HG03103 (cell line): ENCODE measurements around the gene ZEB2.

ENCODE experiments used
- ATAC-seq: cut with Tn5 transposase; IDR thresholded peaks from one replicate; pipeline ENCODE4 v1.9.1; 2021; ENCODE audit warnings: low read depth; ENCODE audit not compliant: unreplicated experiment

The ZEB2 gene

DNA sequence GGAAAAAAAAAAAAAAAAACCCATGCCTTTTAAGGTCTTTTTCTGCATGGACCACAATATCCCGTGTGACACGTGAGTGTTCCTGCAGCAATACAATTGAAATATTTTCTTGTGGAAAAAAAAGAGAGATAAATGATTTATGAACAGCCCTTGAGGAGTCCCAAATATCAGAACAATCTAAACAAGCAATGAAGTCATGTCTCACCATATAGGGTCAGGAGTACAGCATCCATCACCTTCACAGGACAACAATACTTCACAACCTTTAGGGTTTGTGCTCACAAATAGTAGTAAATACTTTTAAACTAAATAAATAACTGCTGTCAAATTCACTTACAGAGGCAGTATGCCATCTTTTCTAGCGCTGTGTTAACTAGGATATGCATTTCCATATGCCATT is 87.9 kb downstream of the ZEB2 start:
- no peak for ATAC-seq

DNA sequence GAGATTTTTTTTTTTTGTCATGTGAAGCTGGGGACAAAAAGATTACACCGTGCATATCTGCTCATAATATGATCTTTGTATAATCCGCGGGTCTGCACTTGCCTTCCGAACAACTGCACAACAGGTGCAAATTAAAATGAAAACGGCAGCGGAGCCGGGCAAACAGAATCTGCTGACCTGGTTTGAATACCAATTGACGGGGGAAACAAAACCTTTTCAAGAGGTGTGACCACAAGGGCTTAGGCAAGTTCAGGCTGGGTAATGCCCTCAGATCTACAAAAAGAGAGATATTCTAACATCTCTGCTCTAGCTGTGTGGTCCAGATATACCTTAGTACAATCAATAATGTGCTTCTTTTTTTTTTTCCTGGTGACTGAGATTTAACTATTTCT is 88.5 kb downstream of the ZEB2 start:
- ATAC-seq: no peak

- ATAC-seq: peak; percentile 93
Observed at GRCh38 chr2:144430722-144431391, 89.1 kb downstream of the ZEB2 start.

- no peak for ATAC-seq
Observed at GRCh38 chr2:144429396-144430112, 90.4 kb downstream of the ZEB2 start.

GRCh38 chr2:144426981-144427479 is 92.9 kb downstream of the ZEB2 start:
- ATAC-seq: no peak

DNA sequence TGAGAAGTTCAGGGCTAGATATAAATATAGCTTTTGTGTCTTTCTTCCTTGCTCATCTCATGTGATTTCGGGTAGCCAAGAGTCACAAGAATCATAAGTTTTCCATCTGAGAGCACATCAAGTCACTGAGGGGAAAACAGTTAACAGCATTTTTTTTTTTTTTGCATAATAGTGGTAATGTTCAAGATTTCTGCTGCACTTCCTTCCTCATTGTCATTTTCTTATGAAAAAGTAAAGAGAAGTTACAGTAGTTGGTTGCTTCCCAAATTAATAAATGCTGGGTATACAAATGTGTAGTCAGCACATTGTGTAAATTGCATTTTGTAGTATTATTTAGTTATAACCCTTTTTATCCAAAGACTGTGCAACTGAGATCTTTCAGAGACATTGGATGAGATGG is 93.6 kb downstream of the ZEB2 start:
- ATAC-seq: no peak

GRCh38 chr2:144424559-144425240 is 95.2 kb downstream of the ZEB2 start:
- no peak for ATAC-seq

GRCh38 chr2:144421606-144422510 is 98.1 kb downstream of the ZEB2 start:
- no peak for ATAC-seq

DNA sequence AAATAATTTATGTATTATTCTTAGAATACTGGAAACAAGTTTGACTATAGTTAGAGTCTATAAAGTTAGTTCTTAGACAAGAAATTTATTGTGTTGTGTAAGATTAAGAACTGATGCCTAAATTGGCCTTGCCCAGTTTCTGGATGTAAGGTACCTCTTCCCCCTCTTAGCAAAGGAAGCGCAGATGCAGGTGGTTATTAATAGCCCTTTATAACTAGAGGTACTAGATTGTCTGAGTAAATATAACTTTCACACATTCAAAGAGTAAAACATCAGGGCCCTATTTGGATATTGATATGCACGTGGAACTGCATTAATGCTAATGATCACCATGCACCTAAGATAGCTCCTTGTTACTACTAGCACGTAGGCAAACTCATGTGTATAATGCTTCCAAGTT is 100.7 kb downstream of the ZEB2 start:
- ATAC-seq: no peak

- no peak for ATAC-seq
Observed at GRCh38 chr2:144415386-144415785, 104.5 kb downstream of the ZEB2 start.

- ATAC-seq: no peak
Observed at GRCh38 chr2:144414324-144414845, 105.5 kb downstream of the ZEB2 start.

DNA sequence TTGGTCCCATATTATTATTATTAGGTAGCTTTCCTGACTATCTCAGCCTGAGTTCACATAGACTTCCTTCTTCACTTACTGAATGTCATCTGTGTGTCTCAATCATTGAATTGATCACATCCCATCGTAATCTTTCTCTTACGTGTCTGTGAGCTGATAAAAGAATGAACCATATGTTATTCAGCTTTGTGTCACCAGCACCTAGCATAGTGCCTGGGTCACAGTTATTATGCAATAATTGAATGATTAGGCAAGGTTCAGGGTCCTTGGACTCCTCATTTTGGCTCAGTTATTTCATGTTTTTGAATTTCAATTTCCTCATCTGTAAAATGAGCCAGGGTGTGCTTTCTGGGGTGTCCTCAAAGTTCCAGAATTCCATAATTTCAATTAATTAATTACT is 107.2 kb downstream of the ZEB2 start:
- no peak for ATAC-seq

- no peak for ATAC-seq
Observed at GRCh38 chr2:144411473-144411872, 108.4 kb downstream of the ZEB2 start.

DNA sequence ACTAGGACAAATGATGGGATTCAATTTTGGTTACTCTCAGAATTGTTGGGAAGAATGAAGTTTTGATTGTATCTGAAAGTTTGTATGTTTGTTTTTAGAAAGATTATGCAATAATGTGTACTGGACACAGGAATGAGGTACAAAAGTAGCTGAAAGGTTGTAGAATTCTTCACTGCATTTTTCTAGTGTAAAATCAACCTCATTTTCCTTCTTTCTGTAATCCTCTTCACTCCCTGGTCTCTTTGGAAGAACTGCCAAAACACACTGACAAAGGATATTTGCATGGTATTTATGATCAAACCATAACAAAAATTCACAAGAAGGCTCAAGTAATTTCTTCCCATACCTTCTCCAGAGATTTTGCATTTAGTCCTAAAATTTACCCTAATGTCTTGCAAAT is 110.7 kb downstream of the ZEB2 start:
- no peak for ATAC-seq

- ATAC-seq: no peak
Observed at GRCh38 chr2:144407262-144407661, 112.7 kb downstream of the ZEB2 start.

GRCh38 chr2:144405982-144406788 is 113.7 kb downstream of the ZEB2 start:
- ATAC-seq: no peak

DNA sequence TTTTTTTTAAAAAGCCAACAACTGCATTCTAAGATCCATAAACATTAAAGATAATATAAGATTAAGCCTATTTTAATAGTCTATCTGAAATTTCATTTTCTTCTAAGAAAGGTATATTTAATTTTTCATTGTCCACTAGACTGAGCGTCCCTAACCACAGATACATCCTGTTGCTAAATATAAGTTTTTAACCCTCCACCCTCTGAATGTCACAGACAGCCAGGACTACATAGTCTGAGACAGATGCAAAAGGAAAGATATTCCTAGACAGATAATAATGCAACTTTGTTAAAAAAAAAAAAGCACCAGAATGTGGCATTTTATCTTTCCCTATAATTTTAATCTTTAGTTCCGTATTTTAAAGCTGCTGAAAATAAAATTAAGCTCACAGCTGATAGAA is 114.6 kb downstream of the ZEB2 start:
- ATAC-seq: no peak

DNA sequence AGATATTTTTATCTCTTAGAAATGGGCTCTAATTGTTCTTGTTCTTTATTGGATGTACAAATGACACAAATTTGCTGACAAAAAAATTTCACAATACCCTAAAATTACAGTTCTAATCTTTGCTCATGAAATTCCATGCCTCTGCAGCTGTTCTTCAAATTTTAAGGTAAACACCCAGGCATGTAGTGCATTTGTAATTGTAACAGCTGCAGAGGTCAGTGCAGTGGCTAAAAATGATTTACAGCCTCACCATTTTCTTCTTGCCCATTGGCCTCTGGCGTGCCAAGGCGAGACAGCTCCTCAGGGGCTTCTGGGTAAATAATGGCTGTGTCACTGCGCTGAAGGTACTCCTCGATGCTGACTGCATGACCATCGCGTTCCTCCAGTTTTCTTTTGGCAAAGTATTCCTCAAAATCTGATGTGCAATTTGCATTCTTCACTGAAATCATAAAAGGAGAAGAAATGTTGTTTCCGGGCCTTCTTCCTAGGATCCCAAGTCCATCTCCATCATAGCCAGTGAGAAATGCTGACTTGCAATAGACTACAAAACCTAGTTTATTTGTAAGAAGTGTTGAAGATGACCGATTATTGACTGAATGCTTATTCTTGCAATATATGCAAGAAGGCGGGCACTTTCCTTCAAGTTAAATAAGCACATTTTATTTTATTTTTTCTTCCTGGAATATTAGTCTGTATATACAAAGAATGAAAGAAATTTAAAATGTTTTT is 115.2 kb downstream of the ZEB2 start:
- no peak for ATAC-seq

DNA sequence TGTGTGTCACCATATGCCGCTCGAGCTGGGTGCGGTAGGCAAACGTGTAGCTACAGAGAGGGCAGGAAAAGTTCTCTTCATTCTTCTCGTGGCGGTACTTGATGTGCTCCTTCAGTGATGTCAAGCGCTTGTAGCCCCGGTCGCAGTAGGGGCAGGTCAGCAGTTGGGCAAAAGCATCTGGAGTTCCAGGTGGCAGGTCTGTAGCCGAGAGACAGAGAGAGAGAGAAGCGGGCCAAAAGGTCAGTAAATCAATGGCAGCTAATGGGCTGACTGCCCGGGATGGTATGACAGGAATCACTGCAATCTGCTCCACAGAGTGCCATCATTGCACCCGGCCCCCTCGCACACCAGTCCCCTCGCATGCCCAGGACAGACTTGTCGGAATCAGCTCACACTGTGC is 116.0 kb downstream of the ZEB2 start:
- no peak for ATAC-seq
